Pons (tissue), 1 donor: ENCODE results near the gene PARK7.
"Not testable (repeated sequence)": the region's sequence is repeated elsewhere in the genome, so short reads cannot be mapped to it uniquely, and the experiment has no call there.

Source experiments
- DNase-seq: peaks from one replicate; pipeline ENCODE4 v3.0.0-alpha.2; 2016; ENCODE audit warnings: low spot score

Gene PARK7

GRCh38 chr1:7961216-7962013, at the start of gene PARK7:
PARK7 (plus strand) TSS chr1:7961711; CDS start chr1:7962786, 1,075 bp downstream.
- DNase-seq, result peak; percentile 98

- DNase-seq, result no peak
Observed at GRCh38 chr1:7912145-7912544, 49.4 kb upstream of the PARK7 start.

- no peak for DNase-seq
Observed at GRCh38 chr1:7912743-7913557, 48.6 kb upstream of the PARK7 start.

GRCh38 chr1:7915826-7916500, 45.5 kb upstream of the PARK7 start:
- DNase-seq, result no peak

DNA sequence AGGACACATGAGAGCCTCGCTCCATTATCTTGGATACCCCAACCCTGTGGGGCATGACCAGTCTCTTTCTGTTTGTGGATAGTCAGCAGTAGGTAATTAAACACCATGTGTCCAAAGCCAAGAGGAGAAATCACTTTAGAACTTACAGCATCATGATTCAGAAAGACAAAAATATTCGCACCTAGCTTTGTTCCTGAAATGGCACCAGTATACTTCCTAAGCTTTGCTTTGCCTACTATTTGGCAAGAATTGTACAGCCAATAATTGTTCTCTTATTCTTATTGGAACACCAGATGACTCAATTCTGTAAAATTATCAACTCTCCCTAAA, 45.0 kb upstream of the PARK7 start:
- DNase-seq, result no peak

DNA sequence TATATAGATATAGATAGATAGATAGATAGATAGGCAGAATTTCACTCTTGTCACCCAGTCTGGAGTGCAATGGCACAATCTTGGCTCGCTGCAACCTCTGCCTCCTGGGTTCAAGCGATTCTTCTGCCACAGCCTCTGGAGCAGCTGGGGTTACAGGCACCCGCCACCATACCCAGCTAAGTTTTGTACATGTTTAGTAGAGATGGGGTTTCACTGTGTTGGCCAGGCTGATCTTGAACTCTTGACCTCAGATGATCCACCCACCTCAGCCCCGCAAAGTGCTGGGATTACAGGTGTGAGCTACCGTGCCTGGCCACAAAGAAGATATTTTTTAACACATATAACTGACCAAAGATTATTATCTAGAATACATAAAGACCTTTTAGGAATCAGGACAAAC, 43.5 kb upstream of the PARK7 start:
- not testable (repeated sequence) for DNase-seq

GRCh38 chr1:7919880-7920279, 41.6 kb upstream of the PARK7 start:
- no peak for DNase-seq

DNA sequence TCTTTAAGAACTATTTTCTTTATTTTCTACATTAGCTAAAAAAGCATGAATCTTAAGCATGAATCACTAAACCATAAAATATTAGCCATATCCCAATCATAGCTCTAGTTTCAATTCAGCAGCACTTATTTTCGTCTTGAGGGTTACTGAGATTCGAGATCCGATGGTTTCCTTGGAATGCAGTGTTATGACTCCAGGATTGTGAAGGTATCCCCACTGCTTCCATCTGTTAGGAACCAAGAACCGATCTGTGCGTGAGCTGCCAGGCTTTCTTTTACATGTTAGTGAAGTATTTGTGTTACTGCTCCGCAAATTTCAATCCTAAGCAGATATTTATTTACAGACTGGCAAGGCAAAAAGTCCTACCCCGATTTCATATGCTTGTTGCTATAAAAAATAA, 39.7 kb upstream of the PARK7 start:
- no peak for DNase-seq

DNA sequence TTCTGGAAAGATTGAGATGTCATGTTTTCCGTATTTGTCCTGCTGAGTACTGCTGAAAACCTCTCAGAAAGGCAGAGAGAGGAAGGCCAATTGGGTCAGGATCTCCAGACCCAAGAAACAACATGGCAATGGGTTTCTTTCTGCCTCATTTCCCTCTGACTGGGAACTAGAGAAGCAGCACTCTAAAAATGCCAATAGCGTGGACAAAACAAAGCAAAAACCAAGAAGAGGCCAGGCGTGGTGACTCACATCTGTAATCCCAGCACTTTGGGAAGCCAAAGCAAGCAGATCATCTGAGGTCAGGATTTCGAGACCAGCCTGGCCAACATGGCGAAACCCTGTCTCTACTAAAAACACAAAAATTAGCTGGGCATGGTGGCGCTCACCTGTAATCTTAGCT, 39.2 kb upstream of the PARK7 start:
- DNase-seq, result no peak

- not testable (repeated sequence) for DNase-seq
Observed at GRCh38 chr1:7927061-7927460, 34.5 kb upstream of the PARK7 start.

DNA sequence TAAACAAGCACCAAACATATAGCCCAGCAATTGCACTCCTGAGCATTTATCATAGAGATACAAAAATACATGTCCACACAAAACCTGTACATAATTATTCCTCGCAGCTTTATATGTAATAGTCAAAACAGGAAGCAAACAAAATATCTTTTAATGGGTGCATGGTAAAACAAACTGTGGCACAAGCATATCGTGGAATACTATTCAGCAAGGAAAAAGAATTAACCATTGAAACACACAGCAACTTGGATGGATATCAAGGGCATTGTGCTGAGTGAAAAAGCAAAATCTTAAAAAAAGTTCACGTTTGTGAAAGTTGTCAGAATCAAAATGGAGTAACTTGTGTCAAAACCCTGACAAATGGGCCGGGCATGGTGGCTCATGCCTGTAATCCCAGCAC, 33.3 kb upstream of the PARK7 start:
- DNase-seq, result no peak

DNA sequence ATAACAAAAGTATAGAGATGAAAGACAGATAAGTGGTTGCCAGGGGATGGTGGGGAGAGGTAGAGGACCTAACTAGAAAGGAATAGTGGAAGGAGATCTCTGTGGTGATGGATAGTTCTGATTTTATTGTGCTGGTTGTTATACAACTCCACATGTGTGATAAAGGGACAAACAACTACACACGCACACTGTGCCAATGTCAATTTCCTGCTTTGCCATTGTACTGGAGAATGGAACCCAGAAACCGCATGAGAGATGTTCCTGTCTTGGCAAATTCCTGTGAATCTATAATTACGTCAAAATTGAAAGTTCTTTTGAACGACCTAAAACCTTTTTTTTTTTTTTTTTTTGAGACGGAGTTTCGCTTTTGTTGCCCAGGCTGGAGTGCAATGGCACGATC, 31.9 kb upstream of the PARK7 start:
- no peak for DNase-seq

DNA sequence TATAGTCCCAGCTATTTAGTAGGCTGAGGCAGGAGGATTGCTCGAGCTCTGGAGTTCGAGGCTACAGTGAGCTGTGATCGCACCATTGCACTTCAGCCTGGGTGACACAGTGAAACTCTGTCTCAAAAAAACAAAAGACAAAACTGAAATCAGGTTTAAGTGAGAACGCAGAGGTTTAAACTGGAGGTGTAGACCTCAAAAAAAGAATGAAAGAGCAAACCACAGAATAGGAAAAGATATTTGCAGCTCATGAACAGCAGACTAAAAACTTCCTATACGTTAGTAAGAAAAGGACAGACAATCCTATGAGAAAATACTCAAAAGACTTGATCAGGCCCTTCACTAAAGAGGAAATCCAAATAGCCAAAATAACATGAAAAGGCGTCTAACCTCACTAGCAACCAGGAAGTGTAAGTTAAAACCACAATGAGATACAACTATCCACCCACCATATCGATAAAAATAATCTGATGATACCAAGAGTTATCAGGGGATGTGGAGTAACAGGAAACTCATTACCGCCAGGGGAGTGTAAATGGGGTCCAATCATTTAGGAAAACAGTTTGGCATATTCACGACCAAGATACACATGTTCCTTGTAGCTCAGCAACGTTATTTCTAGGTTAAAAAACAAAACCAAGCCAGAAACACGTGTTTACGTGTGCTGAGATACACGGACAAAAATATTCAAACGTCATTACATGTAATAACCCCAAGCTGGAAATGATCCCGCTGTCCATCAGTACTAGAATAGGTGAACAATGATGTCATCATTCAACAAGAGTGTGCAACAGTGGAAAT, 30.7 kb upstream of the PARK7 start:
- DNase-seq, result no peak

DNA sequence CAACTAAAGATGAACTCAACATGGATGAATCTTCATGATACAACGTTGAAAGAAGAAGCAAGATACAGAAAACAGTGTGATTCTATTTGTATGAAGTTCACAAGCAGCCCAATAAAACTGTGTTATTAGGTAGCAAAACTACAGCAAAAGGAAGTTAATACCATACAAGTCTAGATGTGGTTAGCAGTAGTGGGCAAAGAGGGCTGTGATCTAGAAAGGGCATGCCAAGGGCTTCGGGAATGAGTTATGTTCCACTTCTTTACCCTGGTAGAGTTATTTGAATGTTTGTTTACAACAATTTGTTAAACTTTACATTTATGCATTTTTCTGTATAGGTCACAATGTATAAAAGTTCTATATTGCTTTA, 30.1 kb upstream of the PARK7 start:
- no peak for DNase-seq

GRCh38 chr1:7932524-7933138, 28.9 kb upstream of the PARK7 start:
- no peak for DNase-seq

GRCh38 chr1:7938070-7938469, 23.4 kb upstream of the PARK7 start:
- DNase-seq, result no peak

DNA sequence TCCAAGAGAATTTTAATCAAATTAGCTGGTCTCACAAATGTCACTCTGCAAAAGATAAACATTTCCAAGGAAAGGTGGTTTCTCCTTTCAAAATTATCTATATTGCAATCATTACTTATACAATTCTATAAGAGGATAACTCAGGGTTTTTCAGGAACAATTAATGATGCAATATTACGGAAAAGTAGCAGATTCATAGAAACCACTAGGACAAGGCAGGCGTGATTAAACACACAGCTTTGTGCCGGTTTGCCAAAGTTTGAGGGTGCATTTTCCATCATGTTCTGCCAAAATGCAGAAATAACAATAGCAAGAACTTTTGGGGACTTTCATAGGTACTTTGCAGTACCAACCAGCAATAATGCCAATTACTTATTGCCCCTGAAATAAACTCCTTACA, 21.5 kb upstream of the PARK7 start:
- no peak for DNase-seq

DNA sequence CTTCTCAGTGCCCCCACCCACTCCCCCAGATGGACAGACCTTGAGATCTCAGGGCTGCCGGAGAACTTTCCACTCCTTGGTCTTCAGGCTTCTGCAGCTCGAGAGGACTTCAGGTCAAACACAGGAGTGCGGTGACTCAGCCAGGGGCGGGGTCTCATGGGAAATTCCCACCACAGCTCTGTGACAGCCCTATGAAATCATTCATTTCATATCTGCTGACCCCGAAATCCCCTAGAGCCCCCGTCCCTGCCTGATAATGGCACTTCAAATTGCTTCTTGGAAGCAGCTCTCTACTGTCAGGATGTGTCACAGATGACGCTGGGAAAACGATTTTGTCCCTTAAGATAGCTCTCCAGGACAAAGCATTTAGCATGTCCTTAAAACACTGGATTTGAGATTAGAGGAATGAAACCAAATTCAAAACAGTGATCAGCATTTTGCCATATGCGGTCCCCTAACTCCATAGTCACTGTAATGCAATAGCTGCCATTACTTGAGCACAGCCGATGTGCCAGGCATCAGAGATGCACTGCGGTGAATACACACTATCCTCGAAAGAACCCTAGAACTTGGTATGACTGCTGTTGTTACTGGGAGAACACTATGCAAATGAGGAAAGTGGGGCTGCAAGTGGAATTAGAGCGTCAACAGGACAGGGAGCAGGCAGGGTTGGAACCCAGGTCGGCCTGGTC, 20.6 kb upstream of the PARK7 start, which contains the start of gene TNFRSF9:
Gene TNFRSF9 (minus strand): TSS at position 95 of the 692 bp plus-strand sequence. CDS start 845 bp downstream, outside the sequence.
- DNase-seq, result no peak

DNA sequence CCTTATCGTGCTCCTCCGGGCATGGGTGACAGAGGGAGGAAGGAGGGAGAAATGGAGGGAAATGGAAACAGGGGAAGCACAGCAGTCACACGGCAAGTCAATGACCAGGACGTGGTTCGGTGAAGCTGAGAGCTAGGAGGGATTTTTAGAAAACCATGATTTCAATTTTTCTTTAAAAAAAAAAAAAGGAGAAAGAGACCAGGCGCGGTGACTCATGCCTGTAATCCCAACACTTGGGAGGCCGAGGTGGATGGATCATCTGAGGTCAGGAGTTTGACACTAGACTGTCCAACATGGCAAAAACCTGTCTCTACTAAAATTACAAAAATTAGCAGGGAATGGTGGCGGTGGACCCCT, 20.1 kb upstream of the PARK7 start:
- no peak for DNase-seq

DNA sequence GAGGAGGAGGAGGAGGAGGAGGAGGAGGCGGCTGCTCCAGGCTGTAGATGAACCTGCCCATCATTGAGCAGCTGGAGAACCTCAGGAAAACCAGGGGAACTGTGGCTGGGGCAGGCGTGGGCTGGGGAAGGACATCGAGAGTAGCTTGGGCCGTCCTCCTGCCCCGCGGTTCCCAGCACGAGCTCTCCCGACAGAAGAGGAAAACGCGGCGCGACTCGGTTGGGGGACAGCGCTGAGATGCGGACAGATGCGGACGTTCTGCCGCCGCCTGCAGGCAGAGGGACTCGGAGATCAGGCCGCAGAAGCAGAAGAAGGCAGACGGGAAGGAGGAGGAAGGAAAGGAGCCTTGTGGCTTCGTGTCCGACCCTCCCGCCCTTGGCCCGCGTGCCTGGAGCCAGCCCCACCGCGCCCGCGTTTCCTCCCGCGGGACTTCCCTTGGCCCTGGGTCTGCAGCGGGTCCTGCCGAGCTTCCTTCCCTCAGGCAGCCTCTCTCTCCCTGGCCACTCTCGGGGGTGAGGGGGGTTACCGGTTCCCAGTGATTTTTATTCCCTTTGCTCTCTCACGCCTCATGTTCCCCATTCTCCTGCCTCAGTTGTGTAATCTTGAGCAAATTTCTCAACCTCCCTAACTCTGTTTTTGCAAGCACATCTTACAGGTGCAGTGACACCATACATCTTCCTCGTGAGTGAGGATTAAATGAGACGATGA, 19.1 kb upstream of the PARK7 start:
- no peak for DNase-seq
